ENCODE measurements around the gene SUSD1.

DNA sequence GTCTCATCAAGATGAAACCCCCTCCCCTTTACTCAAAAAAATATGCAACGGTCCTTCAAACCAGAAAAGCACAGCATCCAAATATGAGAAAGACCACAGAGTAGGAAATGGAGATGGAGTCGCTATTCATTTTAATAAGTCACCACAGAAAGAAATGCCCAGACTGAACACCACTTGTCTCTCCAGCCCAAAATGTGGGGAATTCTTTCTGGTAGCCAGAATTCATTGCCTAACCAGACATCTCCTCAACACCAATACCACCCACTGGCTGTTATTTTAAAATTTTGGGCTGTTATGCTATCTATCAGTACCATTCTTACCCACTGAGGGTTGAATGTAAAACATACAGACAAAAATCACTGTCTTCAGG lies 100.1 kb downstream of the SUSD1 start:
- TF ChIP-seq CTCF (conservative IDR thresholded peaks at IDR 0.05; ENCODE audit: low read length), result no peak
- TF ChIP-seq EZH2phosphoT487 (IDR thresholded peaks at IDR 0.05; ENCODE audit: borderline replicate concordance), result no peak

Measured in Loucy (cell line).